HG02885 (cell line): ENCODE measurements around the gene CETP.
"Not testable (repeated sequence)": the region's sequence is repeated elsewhere in the genome, so short reads cannot be mapped to it uniquely, and the experiment has no call there.

Source experiments
- ATAC-seq: cut with Tn5 transposase; IDR thresholded peaks from one replicate; pipeline ENCODE4 v1.9.1; 2021; ENCODE audit warnings: mild to moderate bottlenecking; ENCODE audit not compliant: unreplicated experiment, poor library complexity

Gene CETP

DNA sequence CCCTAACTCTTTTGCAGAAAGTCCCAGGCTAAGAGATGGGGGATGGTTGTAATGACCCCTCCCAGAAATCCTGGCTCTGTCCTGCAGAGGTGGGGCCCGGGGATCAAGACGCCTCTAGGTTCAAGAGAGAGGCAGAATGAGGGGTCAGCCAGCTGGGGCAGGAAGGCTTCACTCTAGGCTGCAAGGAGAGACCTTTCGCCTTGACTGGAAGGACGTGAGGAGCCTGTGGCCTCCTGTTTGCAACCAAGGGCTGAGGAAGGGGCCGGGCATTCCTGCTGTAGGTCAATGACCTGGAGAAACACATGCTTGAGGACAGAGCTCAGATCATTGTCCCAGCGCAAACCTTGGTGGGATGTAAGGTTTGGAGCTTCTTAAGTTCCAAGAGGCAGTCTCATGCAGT, 8.7 kb upstream of the CETP start:
- no peak for ATAC-seq

DNA sequence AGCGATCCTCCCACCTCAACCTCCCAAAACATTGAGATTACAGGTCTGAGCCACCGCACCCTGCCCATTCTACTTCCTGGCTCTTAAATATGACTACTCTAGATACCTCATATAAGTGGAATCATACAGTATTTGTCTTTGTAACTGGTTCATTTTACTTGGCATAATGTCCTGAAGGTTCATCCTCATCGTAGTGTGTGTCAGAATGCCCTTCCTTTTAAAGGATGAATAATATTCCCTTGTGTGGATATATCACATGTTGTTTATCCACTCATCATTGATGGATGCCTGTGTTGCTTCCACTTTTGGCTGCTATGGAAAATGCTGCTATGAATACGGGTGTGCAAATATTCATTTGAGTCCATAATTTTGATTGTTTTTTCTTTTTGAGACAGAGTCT, 5.7 kb upstream of the CETP start:
- no peak for ATAC-seq

DNA sequence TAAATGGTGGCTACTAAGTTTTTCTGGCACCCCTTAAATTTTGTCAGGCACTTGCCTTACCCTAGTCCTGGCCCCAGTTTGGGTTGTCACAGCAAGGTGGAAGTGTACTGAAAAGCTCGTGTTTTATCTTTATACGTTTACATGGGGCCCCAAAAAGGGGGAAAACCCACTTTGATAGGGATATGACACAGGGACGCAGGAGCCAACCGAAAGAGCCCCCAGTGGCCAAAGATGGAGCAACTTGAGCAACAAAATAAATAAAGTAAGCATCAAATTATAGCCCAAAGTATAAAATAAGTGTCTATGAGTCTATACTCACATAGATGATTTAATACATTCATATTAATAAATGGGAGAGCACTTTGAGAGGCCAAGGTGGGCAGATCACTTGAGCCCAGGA, 5.0 kb upstream of the CETP start:
- no peak for ATAC-seq

DNA sequence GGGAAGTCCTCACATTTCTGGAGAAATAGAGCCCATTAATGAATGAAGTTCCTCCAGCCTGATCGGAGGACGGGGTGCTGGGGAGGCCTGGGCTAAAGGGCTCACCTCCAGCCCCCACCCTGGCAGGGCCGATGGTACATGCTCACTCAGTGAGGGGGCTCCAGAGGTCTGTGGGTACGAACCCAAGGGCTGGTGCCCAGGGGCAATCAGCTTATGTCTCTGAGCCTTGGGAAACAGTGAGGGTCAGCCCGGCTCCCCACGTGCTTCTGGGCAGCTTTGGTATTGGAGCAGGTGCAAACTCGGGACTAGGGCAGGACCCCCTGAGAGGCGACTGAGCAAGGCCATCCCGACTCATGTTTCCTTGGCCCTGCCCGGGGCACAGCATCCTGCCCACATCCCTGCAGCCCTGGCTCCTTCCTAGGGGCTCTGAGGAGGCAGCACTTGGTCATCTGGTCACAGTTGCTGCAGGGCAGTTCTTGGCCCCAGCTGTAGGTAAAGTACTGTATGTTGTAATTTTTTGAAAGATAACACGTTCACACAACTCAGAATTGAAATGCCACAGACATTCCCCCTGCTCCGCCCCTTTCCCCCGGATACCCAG, 969 bp upstream of the CETP start:
- ATAC-seq, result no peak

DNA sequence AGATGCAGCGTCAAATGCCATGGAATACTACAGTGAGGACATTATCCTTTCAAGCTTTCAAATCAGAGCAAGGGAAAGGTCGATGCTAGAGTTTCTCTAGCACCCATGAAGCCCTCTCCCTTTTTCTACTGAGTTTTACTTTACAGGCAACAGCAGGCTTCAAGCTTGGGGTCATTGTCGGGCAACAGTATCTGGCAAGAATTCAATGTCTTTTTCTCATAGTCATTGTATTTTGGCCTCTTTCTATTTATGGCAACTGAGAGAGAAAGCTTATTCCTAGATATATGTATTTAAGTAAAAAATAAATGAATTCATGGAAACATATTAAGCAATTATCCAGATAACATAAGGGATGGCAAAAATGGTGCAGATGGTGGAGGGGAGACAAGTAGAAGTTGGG, 364 bp upstream of the CETP start:
- no peak for ATAC-seq

DNA sequence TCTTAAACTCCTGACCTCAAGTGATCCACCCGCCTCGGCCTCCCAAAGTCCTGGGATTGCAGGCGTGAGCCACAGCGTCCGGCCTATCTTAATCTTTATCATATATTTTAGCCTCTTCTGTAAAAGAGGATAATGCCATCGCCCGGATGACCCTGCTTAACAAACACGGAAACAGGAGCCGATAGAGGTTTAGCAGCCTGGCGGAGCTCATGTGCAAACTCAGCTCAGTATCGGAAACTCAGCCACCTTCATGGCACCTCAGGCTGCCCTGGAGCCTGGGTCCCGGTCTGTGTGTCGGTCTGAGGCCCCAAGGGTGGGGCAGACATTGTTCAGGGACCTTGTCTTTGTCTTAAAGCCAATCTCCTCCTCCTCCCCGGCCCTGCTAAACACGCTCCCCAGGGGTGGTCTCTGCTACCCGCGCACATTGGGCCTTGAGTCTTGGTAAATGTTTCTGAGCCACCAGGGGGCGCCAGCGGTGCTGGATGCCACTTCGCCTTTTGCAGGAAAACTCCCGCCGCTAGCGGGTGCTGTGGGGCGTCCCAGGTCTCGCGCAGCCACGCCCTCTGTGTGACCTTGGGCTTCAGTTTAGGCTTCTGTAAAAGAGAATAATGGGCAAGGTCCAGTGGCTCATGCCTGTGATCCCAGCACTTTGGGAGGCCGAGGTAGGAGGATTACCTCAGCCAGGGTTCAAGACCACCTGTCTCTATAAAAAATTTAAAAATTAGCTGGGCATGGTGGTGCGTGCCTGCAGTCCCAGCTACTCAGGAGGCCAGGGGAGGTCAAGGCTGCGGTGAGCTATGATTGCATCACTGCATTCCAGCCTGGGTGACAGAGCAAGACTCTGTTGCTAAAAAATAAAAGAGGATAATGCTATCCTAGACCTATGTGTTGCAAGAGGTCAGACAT, 2.7 kb downstream of the CETP start:
- ATAC-seq, result peak; percentile 65

DNA sequence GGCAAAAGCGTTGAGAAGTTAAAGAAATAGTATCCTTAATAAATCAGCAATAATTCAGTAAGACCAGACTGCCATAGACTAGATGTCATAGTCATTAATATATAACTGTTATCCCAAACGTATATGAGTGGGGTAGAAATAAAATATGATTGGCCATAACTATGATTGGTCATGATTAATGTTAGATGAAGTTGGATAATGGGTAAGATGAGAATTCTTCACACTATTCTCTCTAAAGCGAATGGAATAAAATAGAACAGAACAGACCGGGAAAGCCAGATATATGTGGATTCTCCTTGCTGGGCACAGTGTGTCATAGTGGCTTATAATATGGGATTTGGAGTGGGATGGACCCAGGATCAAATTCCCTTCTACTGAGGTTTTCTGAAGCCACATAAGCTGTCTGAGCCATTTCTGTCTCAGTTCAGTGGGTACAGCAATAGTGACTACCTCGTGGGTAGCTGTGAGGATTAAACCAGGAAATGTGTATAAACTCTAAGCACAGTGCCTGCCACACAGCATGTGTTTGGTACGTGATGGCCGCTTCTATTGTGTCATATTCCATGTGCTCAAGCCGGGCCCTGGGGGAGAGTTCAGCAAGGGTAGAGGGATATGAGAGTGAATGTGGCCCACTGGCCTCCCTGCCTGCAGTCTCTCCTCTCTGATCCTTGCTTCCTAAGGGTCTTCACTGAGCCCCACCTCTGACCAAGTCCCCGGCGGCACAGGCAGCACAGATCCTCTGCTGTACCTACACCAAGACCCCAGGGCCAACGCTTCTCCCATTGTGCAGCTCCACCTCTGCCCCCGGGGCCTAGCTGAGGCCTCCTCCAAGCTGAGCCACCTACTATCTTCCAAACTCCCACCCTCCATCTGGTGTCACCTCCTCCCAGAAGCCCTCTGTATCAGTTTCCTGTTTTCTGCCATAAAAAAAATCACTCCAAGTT, 3.7 kb downstream of the CETP start:
- ATAC-seq, result no peak

DNA sequence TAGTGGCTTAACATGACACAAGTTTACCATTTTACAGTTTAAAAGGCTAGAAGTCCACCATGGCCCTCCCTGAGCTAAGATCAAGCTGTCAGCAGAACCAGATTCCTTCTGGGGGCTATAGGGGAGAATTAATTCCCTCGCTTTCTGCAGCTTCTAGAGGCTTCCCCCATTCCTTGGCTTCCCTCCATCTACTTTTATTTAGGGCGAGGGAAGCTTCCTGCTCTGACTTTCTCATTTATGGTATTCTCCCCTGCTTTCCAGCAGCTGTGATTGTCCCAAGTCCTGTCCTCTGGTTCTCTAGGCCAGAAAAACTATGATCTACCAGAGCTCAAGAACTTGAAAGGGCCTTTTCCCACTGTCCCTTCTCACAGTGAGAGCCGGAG, 4.3 kb downstream of the CETP start:
- no peak for ATAC-seq

DNA sequence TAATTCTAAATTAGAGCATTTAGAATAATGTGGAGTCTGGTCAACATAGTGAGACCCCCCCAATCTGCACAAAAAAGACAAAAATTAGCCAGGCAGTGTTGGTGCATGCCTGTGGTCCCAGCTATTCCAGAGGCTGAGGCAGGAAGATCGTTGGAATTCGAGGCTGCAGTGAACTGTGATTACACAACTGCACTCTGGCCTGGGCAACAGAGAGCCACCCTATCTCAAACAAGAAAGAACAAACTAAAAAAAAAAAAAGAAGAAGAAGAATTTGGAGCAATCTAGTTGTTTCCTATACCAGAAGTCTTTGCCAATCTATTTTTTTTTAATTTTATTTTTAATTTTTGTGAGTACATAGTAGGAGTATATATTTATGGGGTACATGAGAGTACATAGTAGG, 6.0 kb downstream of the CETP start:
- no peak for ATAC-seq

DNA sequence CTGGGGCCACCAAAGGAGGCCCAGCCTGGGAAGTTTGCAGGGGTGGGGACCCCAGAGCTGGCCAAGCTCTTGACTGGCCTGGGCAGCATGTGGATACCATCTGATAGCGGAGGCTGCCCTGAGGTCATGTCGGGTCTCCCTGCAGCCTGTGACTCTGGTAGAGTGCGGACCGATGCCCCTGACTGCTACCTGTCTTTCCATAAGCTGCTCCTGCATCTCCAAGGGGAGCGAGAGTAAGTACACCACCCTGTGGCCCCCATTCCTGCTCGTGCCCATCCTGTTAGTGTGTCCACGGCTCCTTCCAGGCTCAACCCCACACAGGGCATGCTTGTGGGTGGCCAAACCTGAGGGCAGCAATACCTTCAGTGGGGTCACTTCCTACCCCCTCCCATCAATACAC, 8.0 kb downstream of the CETP start:
- no peak for ATAC-seq

DNA sequence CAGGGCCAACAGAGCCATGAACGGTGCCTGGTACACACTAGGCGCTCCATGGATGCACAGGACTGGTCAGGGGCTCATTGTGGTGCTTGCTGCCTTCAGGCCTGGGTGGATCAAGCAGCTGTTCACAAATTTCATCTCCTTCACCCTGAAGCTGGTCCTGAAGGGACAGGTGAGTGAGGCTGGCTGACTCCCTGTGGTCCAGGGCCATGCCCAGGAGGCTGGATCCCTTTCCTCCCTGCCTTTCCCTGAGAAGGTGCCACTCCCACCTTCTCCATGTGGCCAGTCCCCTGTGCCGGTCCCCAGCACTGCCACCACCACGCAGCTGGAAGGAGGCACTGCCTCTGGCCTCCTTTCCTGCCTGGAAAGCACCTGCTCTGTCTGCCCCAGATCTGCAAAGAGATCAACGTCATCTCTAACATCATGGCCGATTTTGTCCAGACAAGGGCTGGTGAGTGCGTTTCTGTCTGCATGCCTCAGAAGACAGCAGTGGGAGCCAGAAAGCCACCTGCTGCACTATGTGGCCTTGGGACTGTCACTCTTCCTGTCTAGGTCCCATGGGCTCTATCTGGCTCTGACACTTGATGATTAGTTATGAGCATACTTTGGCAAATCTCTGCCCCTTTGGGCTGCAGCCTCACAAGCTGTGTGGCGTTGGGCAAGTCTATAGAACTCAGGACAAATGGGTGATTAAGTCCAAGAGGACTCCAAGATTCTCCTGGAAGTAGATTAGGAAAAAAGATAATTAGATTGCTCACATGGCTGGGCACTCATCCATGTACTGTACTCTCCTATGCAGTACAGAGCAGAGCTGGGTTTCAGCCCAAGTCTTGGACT, 9.4 kb downstream of the CETP start:
- ATAC-seq, result peak; percentile 75

DNA sequence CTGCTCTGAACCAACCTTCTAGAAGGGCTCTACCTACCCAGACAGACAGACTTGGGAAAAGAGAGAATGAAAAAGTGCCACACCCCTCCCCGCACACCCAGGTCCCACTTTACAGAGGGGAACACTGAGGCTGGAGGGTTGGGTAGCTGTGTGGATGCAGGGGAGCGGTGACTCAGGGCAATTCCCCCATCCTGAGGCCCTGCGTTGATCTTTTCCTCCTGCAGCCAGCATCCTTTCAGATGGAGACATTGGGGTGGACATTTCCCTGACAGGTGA, 10.0 kb downstream of the CETP start:
- no peak for ATAC-seq

DNA sequence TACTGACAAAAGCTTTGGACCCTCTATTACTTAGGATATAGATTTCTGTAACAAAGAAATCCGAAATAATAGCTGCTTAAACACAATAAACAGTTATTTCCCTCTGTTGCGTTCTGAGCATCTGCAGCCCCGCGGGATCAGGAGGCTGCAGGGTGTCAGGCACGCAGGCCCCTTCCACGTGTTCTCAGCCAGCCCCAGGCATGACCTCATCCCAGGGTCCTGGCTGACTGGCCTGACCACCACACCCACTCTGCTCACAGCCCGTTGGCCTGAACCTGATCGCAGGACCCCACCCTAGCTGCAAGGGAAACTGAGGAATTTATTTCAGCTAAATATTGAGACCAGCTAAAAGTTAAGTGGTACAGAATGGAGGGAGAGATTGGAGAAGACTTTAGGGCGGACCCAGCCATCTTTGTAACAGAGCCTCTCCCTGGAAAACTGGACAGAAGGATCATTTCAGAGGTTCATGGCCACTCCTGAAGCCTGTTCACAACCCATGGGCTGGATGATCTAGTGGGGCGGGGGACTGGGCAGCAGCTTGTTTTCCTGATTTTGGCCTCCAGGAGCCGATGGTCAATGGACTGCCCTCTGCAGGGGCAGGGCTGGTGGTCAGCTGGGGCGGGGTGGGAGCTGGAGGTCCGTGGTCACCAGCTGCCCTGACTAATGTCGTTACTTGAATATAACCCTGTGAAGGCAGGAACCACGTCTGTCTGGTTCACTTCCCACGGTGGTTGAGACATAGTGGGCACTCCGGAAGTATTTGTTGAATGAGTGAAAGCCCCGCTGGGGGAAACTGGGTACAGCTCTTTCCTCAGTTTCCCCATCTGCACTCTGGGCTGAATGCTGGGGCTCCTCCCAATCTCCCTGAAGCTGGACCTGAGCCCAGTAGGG, 10.9 kb downstream of the CETP start:
- ATAC-seq, result no peak

DNA sequence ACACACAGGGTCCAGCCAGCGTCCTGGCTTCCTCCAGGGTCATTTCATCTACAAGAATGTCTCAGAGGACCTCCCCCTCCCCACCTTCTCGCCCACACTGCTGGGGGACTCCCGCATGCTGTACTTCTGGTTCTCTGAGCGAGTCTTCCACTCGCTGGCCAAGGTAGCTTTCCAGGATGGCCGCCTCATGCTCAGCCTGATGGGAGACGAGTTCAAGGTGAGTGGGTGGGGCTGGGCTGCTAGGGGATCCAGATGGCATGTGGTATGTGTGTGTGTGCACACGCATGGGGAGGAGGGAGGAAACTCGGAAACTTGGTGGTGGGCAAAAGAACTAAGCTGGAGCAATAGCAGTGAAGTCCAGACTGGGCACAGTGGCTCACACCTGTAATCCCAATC, 11.5 kb downstream of the CETP start:
- no peak for ATAC-seq

DNA sequence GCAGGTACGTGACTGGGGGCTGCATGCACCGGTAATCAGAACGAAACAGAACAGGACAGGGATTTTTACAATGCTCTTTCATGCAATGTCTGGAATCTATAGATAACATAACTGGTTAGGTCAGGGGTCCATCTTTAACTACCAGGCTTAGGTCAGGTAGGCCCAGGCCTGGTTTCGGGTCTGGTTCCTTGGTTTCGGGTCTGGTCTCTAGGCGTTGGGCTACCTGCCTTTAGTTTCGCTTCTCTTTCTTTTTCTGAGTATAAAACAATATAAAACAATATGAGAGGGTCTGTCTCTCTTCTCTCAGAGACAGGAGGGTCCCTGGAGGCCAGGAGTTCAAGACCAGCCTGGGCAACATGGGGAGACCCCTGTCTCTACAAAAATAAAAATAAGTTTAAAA, 12.1 kb downstream of the CETP start:
- not testable (repeated sequence) for ATAC-seq

DNA sequence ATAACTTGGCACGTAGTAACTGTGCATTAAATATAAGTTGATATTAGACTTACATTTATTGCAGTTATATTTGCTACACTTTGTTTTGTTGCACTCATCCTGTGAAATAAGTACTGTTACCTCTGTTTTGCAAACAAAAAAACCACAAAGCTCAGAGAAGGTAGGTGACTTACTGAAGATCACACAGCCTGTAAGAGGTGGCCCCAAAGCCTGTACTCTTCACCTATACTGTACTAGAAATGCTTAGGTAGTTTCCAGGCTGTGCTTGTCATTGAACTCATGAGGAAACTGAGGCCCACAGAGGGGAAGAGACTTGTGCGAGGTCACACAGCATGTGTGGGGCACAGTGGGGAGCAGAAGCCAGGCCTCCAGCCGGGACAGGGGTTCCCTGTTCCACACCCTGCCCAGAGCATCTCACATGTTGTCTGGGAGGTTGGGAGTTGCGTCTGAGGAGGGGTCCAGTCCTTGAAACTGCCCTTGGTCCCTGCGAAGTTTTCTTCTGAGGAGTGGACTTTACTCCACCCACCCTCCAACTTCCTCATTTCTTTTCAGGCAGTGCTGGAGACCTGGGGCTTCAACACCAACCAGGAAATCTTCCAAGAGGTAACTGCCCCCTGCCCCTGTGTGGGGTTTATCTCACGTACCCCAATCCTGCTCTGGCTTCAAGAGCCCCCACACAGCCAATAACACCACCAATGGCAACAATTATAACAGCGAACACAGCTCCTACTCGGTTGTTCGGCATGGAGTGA, 13.0 kb downstream of the CETP start:
- ATAC-seq, result no peak

DNA sequence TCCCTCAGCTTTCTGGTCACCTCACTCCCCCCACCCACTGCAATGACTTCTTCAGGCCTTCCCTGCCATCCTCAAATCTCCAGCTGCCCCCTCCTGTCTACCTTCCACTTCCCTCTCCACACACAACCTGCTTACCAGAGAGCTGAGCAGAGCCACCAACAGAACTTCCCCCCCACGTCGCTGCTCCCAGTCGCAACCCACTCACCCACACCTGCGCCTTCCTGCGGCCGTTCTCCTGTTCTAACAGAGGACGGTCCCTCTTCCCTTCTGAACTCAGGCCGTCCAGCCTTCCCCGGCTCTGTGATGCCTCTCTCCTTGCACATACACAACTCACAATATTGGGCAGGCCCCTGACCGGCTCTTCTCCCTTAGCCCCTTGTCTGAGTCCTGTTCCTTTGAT, 14.0 kb downstream of the CETP start:
- ATAC-seq, result no peak

DNA sequence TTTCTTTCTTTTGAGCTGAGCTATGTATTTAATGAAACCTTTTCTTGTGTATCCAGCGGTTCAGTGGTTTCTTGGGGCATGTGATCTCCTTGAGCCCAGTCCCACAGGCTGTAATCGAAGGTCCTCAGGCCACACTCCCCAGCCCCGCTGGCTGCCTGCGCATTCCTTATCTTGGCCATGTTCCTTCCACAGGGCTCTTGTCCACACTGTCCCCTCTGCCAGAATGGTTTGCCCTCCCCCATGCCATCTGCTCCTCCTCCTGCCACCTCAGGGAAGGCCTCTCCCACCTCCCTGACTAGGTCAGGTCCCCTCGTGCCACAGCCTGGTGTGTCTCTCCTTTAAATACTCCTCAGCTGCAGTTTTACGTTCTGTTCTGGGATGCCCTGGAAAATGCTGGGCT, 15.5 kb downstream of the CETP start:
- no peak for ATAC-seq
